ENCODE results near the gene FGF22. TPM values are rescaled to one million over a fixed set of nuclear protein-coding genes. Genes with fewer than 3 reads are reported as not detected.
A peak's percentile ranks its signal among the peaks of the same experiment; 100 is the strongest.

The FGF22 gene
- total and polyA plus RNA-seq, 2 of the 13 experiments (the other 11 are each of a cell fraction or from before 2014, with no cell fraction given) = 0.24 TPM; not detected in 1

DNA sequence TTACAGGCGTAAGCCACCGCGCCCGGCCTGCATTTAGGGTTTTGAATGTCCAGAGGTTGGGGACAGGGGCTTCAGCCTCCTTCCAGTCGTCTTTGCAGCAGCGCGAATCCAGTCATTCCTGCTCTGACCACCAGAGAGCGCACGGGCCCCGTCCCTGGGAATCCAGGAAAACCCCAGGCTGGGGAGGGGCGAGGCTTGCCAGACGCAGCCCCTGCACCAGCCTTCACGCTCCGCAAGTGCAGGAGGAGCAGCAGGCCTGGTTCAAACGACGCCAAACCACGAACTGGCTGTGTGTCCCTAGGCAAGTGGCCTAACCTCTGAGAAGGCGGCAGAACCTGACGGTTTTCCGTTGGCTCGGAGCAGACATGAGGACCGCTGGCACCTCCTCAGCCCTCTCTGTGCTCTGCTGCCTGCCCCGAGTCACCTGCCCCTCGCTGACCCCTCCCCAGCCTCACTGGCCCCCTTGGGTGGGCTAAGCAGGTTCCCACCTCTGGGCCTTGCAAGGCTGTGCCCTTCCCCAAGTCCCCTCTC lies 25.3 kb downstream of the FGF22 start (continued):
- TF ChIP-seq ZSCAN9 (CRISPR knock-in tag; IDR thresholded peaks at IDR 0.05; ENCODE audit: borderline replicate concordance) = peak; percentile 57; the same call in 1 of the 2 replicates
- TF ChIP-seq ZIK1 (CRISPR knock-in tag; IDR thresholded peaks at IDR 0.05; ENCODE audit: borderline replicate concordance, low read depth) = no peak
- TF ChIP-seq HNRNPLL (IDR thresholded peaks at IDR 0.05; ENCODE audit: low read depth, low read length, poor library complexity, severe bottlenecking) = peak; percentile 65
- TF ChIP-seq KAT7 (CRISPR knock-in tag; IDR thresholded peaks at IDR 0.05; ENCODE audit: borderline replicate concordance) = no peak
- TF ChIP-seq CENPX (CRISPR knock-in tag; IDR thresholded peaks at IDR 0.05) = no peak
- TF ChIP-seq PHF5A (CRISPR knock-in tag; IDR thresholded peaks at IDR 0.05; ENCODE audit: low read depth, unreplicated experiment) = no peak
- TF ChIP-seq, protein P1, sequence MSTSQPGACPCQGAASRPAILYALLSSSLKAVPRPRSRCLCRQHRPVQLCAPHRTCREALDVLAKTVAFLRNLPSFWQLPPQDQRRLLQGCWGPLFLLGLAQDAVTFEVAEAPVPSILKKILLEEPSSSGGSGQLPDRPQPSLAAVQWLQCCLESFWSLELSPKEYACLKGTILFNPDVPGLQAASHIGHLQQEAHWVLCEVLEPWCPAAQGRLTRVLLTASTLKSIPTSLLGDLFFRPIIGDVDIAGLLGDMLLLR (CRISPR knock-in tag; IDR thresholded peaks at IDR 0.05) = peak; percentile 63; the same call in 1 of the 2 replicates
- peak; percentile 86 for TF ChIP-seq NFKB2 (CRISPR knock-in tag; IDR thresholded peaks at IDR 0.05; ENCODE audit: borderline replicate concordance)
- TF ChIP-seq, protein P2, sequence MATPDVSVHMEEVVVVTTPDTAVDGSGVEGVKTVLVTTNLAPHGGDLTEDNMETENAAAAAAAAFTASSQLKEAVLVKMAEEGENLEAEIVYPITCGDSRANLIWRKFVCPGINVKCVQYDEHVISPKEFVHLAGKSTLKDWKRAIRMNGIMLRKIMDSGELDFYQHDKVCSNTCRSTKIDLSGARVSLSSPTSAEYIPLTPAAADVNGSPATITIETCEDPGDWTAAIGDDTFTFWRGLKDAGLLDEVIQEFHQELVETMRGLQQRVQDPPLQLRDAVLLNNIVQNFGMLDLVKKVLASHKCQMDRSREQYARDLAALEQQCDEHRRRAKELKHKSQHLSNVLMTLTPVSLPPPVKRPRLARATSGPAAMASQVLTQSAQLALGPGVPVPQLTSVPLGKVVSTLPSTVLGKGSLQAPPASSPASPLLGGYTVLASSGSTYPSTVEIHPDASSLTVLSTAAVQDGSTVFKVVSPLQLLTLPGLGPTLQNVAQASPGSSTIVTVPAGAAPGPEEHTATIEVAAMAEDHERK (CRISPR knock-in tag; IDR thresholded peaks at IDR 0.05; ENCODE audit: low read depth) = no peak
- TF ChIP-seq ZBTB8A (CRISPR knock-in tag; IDR thresholded peaks at IDR 0.05; ENCODE audit: borderline replicate concordance, low read depth) = no peak
- TF ChIP-seq, protein P3, sequence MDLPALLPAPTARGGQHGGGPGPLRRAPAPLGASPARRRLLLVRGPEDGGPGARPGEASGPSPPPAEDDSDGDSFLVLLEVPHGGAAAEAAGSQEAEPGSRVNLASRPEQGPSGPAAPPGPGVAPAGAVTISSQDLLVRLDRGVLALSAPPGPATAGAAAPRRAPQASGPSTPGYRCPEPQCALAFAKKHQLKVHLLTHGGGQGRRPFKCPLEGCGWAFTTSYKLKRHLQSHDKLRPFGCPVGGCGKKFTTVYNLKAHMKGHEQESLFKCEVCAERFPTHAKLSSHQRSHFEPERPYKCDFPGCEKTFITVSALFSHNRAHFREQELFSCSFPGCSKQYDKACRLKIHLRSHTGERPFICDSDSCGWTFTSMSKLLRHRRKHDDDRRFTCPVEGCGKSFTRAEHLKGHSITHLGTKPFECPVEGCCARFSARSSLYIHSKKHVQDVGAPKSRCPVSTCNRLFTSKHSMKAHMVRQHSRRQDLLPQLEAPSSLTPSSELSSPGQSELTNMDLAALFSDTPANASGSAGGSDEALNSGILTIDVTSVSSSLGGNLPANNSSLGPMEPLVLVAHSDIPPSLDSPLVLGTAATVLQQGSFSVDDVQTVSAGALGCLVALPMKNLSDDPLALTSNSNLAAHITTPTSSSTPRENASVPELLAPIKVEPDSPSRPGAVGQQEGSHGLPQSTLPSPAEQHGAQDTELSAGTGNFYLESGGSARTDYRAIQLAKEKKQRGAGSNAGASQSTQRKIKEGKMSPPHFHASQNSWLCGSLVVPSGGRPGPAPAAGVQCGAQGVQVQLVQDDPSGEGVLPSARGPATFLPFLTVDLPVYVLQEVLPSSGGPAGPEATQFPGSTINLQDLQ (CRISPR knock-in tag; IDR thresholded peaks at IDR 0.05) = no peak
- TF ChIP-seq HOXD1 (CRISPR knock-in tag; IDR thresholded peaks at IDR 0.05) = no peak
- TF ChIP-seq ZC3H4 (CRISPR knock-in tag; IDR thresholded peaks at IDR 0.05; ENCODE audit: borderline replicate concordance) = no peak
- TF ChIP-seq, protein P4, sequence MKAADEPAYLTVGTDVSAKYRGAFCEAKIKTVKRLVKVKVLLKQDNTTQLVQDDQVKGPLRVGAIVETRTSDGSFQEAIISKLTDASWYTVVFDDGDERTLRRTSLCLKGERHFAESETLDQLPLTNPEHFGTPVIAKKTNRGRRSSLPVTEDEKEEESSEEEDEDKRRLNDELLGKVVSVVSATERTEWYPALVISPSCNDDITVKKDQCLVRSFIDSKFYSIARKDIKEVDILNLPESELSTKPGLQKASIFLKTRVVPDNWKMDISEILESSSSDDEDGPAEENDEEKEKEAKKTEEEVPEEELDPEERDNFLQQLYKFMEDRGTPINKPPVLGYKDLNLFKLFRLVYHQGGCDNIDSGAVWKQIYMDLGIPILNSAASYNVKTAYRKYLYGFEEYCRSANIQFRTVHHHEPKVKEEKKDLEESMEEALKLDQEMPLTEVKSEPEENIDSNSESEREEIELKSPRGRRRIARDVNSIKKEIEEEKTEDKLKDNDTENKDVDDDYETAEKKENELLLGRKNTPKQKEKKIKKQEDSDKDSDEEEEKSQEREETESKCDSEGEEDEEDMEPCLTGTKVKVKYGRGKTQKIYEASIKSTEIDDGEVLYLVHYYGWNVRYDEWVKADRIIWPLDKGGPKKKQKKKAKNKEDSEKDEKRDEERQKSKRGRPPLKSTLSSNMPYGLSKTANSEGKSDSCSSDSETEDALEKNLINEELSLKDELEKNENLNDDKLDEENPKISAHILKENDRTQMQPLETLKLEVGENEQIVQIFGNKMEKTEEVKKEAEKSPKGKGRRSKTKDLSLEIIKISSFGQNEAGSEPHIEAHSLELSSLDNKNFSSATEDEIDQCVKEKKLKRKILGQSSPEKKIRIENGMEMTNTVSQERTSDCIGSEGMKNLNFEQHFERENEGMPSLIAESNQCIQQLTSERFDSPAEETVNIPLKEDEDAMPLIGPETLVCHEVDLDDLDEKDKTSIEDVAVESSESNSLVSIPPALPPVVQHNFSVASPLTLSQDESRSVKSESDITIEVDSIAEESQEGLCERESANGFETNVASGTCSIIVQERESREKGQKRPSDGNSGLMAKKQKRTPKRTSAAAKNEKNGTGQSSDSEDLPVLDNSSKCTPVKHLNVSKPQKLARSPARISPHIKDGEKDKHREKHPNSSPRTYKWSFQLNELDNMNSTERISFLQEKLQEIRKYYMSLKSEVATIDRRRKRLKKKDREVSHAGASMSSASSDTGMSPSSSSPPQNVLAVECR (CRISPR knock-in tag; IDR thresholded peaks at IDR 0.05; ENCODE audit: borderline replicate concordance) = peak; percentile 70
- 0 out of 2 replicates have a peak, but pooled peaks have one; percentile 67 for TF ChIP-seq MIER3 (CRISPR knock-in tag; IDR thresholded peaks at IDR 0.05; ENCODE audit: borderline replicate concordance)
- no peak for TF ChIP-seq HDAC6 (IDR thresholded peaks at IDR 0.05; ENCODE audit: low read depth, low read length)
- TF ChIP-seq SATB2 (CRISPR knock-in tag; IDR thresholded peaks at IDR 0.05) = no peak
- no peak for TF ChIP-seq SIN3B (IDR thresholded peaks at IDR 0.05; ENCODE audit: low read length)
- TF ChIP-seq, protein P5, sequence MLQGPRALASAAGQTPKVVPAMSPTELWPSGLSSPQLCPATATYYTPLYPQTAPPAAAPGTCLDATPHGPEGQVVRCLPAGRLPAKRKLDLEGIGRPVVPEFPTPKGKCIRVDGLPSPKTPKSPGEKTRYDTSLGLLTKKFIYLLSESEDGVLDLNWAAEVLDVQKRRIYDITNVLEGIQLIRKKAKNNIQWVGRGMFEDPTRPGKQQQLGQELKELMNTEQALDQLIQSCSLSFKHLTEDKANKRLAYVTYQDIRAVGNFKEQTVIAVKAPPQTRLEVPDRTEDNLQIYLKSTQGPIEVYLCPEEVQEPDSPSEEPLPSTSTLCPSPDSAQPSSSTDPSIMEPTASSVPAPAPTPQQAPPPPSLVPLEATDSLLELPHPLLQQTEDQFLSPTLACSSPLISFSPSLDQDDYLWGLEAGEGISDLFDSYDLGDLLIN (CRISPR knock-in tag; IDR thresholded peaks at IDR 0.05; ENCODE audit: borderline replicate concordance) = no peak
- TF ChIP-seq POGZ (CRISPR knock-in tag; IDR thresholded peaks at IDR 0.05) = peak; percentile 41; the same call in 1 of the 2 replicates
